HL-60/S4 treated with retinoic acid at 250 ng/mL for 4 days and 3 days (cell line): ENCODE results near the gene TRIM52.
"Not testable (repeated sequence)": the region's sequence is repeated elsewhere in the genome, so short reads cannot be mapped to it uniquely, and the experiment has no call there.

Source experiments
- in situ Hi-C: fragments of 300-500 bp; cut with MboI; formaldehyde crosslinking; loops from 2 replicates; pipeline ENCODE4 v1.7.0; 2022; ENCODE audit warnings: low sequenced_read_pairs

The TRIM52 gene

DNA sequence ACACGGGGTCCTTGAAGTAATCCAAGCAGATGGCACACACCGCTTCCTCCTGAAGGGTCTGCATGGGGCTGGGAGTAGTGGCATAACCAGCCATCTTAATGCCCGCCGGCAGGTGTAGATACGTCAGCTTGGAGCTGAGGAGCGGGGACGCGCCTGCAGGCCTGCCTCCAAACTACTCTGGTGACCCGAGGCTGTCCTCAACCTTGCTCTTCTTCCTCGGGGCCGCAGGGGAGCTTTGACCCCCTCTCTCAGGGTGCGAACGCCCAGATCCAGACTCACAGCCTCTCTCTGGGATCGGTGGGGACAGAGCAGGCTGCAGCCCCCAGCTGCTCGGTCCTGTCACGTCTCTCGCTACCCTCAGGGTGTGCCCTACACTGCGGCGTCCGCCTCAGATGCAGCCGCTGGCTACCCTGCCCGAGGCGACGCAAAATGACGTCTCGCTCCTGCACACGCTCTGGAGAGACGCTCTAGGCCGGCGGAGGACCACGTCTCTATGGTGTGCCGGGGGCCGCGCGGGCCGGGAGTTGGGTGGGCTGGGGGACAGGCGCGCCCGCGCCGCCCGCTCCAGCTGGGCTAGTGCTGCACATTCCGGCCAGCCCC is at the start of gene TRIM52:
TRIM52 (minus strand) TSS at position 424 of the 600 bp plus-strand sequence; CDS start at position 94, 330 bp downstream.
- in situ Hi-C loops: no loop called here

DNA sequence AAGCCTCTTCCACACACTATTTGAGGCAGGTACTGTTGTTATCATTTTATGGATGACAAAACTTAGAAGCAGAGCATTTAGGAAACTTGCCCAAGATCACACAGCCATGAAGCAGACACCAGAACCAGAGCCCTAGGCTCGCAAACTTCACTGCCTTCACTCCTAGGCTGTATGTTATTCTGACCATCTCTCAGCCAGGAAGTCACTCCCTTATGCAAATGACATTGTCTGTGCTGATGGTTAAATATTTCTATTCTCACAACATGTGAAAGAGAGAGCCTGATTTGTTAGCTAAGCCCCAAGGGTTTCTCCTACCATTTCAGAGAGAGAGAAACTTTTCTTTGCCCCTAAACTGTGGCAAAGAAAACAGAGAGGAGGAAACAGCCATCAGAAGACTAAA is 26.4 kb upstream of the TRIM52 start:
- in situ Hi-C loops: not testable (repeated sequence)

DNA sequence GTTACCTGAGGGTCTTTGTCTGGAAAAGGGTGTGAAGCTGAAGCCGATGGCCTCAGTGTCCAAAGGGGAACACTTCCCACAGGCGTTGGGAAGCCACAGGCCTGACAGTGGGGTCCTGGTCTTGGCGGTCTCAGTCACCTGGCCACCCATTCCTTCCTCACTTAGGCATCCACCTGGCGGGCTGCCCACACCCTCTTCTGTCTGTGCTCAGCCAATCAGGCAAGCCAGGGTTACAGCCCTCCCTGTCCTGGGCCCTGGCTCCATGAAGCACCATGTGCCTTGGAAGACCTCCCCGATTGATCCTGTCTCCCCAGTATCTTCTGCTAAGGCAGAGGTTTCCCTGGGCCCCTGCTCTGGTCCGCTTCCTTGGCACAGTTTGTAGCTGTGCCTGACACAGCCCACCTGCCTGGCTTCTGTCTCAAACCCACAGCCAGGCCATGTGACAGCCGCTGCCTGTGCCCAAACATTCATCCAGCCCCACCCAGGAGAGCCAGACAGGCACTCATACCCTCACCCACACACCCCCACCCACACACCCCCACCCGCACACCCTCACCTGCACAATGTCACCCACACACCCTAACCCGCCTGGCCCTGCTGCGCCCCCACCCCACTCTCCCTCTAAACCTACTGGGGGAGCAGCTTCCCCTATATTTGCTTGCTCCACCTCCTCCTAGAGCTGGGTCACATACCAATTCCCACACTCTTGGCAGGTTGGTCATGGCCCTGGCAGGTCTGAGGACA is 25.2 kb upstream of the TRIM52 start:
- in situ Hi-C loops: not testable (repeated sequence)

DNA sequence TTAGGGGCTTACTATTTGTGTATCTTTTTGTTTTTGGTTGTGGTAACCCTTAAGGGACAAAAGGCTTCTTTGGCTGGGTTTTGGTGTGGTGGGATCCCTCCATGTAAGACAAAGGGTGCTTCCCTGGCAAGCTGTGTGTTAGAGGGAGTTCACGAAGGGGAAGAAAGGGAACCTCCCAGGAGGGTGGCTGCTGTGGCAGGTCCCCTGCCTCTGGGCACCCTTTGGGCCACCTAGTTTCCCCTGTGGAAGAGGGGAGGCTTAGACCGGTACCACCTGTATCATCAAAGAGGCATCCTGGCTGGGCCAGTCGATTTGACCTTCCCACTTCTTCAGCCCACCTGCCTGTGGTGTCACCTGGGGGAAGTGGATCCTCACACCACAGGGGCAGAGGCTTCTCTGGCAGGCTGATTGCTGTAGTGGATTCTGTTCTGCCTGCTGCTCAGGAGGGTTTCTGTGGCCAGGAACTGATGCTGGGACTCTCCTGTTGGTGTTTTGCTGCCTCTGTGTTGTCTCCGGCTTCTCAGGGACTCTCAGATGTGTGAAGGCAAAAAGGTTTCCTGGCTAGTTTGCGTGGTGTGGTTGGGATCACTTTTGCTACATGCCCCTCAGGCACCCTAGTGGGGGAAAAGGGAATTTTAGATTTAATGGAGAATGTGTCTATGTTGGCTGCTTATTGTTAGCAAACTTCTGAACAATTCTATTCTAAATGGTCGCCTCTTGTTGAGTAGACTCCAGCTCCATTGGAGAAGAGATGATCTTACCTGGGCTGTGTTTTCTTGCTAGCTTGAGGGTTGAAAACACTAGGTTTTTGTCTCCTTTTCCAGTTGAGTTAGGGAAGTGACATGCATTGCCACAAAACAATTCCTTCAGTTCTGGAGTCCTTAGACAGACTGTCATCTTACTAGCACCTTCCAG is 23.2 kb upstream of the TRIM52 start:
- in situ Hi-C loops: not testable (repeated sequence)

DNA sequence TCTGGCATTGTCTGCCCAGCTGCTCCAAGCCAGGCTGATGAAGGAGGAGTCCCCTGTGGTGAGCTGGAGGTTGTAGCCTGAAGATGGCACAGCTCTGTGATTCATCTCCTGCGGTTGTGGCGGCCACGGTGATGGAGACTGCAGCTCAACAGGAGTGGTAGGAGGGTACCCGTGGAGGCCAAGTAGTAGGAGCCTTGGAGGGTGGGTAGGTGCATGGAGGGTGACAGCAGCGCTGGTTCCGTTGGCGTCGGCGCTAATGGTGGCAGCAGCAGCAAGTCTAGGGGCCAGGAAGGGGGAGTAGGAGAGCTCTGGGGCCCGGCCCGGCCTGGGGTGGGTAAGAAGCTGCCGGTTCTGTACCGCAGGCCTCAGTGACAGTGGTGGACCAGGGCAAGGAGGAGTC is 22.4 kb upstream of the TRIM52 start:
- in situ Hi-C loops: no loop called here

DNA sequence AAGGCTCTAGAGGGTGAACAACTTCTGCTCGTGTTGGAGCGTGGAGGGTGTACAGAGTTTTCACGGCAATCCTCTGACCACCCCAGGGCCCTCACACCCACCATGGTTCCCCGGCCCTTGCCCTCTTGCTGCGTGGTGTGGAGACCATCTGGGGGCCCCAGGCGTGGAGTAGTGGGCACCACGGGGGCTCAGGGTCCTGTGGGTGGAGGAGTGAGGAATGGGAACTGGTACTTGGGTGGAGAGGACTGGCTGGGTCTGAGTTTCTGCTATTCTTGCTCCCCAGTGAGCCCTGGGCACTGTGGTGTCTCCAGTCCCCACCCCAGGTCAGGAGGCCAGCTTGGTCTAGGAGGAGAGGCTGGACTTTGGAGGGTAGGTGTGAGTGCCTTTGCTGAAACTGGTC is 21.9 kb upstream of the TRIM52 start:
- in situ Hi-C loops: no loop called here

DNA sequence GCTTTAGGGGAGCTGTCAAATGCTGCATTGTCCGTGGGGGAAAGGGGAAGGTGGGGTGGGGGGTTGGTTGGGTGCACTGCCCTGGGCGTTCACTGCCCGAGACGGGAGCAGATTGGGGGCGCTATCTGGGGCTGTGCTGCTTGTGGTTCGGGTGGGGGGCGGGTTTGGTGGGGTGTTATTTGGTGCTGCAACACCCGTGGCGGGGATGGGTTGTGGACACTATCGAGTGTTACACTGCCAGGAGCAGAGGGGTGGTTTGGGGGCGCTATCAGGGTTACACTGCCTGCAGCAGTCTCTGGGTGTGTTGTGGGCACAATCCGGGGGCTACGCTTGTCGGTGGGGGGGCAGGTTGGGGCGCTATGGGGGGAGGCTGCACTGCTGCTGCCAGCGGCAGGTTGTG is 21.5 kb upstream of the TRIM52 start:
- in situ Hi-C loops: not testable (repeated sequence)

DNA sequence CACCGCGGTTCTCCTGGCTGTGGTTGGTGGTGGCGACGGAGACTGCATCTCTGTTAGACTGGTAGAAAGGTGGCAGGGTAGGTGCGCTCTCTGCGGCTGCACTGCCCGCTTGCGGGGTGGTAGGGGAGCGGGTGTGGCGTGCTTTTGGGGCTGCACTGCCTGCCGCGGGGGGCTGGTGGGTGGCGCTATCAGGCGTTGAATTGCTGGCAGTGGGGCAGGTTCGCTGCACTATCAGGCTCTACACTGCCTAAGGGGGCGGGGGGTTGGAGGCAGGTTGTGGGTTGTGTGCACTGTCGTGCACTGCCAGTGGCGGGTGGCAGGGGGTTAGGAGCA is 21.0 kb upstream of the TRIM52 start:
- in situ Hi-C loops: no loop called here

DNA sequence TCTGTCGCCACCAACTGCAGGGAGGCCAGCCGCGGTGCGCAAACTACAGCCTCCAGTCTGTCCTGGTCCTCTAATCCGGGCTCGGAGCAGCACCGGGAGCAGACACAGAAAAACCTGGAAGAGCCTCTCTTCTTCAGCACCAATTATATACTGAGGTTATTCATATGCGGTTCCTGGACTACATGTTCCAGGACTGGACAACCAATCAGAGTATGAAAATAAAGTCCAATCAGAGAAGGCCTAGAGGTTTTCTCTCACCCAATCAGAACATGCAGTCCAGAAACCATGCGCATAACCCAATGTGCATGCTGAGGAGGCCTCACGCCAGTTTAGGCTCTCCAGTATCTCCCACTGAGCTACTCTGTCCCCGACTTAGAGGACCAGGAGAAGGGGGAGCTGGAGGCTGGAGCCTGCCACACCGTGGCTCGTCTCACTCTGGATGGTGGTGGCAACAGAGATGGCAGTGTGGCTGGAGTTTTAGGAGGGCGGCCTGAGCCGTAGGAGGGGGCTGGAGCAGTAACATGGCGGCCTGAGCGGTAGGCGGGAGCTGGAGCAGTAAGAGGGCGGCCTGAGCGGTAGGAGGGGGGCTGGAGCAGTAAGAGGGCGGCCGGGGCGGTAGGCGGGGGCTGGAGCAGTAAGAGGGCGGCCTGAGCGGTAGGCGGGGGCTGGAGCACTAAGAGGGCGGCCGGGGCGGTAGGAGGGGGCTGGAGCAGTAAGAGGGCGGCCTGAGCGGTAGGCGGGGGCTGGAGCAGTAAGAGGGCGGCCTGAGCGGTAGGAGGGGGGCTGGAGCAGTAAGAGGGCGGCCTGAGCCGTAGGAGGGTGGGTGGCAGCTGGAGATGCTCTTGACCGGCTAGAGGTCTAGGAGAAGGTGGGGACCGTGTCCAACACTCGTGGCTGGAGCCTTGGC is 20.4 kb upstream of the TRIM52 start:
- in situ Hi-C loops: no loop called here

DNA sequence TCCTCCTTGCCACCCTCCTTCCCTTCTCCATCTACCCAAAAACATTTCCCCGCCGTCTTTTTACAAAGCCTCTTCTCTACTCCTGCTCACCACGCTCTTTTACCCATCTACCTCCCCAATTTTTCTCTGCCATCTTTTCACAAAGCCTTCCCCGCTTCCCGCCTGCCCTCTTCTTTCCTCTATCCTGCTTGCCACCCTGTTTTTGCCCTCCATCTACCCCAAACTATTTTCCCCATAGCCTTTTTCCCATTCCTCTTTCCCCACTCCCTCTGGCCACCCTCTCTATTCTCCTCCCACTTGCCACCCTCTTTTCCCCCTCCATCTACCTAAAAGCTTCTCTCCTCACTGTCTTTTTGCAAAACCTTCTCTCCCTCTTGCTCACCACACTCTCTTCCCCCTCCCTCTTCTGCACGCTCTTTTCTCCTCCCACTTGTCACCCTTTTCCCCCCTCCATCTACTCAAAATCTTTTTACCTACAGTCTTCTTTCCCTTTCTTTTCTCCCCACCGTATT is 19.4 kb upstream of the TRIM52 start:
- in situ Hi-C loops: no loop called here

DNA sequence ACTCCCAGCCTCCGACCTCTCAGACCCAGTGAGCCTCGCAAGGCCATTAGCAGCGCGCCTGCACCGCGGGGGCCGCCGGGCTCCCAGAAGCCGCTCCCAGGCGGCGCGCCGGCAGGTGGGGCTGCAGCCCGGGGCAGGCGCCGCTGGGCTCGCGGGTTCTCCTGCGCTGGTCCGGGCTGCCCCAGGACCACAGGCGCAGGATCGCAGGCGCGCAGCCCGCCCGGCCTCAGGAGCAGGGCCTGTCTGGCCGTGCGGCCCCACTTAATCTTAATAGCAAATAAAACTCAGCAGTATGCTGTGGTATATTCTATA is 12.4 kb upstream of the TRIM52 start:
- in situ Hi-C loops: not testable (repeated sequence)

DNA sequence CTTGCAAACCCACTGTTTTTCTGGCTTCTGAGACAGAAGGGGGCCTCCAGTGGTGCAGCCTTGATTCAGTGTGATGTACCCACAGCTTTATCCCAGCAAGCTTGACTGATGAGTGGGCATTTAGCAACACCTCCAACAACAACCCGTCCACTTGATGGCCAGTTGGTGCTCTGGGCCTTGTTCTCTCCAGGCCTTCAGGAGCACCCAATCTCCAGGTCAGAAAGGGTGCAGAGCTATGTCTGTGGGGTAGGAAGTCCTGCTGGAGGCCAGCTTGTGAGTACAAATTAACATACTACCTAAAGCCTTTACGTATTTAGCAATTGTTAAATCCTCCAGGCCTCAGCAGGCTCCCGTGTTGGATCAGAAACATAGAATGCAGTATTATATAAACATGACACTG is 10.1 kb upstream of the TRIM52 start:
- in situ Hi-C loops: no loop called here

DNA sequence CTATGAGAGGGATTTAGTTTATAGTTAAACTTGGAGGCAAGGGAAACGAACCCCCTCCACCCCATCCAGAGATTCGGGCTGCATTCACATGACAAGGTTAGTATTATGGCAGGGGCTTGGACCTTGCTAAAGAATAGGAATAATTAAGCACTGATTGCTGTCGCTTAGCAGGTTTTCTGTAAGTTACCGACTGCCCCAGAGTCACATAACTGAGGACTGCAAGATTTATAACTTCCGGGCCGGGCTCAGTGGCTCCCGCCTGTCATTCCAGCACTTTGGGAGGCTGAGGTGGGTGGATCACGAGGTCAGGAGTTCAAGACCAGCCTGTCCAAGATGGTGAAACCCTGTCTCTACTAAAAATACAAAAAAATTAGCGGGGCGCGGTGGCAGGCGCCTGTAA is 7.0 kb upstream of the TRIM52 start:
- in situ Hi-C loops: not testable (repeated sequence)

DNA sequence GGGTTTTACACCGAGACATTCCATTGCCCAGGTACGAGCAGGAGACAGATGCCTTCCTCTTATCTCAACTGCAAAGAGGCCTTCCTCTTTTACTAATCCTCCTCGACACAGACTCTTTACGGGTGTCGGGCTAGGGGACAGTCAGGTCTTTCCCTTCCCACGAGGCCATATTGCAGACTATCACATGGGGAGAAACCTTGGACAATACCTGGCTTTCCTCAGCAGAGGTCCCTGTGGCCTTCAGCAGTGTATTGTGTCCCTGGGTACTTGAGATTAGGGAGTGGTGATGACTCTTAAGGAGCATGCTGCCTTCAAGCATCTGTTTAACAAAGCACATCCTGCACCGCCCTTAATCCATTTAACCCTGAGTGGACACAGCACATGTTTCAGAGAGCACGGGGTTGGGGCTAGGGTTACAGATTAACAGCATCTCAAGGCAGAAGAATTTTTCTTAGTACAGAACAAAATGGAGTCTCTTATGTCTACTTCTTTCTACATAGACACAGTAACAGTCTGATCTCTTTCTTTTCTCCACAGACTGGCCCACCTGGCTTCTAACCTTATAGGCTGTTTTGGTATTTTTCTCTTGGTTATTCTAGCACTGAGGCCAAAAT is 6.5 kb upstream of the TRIM52 start:
- in situ Hi-C loops: not testable (repeated sequence)

DNA sequence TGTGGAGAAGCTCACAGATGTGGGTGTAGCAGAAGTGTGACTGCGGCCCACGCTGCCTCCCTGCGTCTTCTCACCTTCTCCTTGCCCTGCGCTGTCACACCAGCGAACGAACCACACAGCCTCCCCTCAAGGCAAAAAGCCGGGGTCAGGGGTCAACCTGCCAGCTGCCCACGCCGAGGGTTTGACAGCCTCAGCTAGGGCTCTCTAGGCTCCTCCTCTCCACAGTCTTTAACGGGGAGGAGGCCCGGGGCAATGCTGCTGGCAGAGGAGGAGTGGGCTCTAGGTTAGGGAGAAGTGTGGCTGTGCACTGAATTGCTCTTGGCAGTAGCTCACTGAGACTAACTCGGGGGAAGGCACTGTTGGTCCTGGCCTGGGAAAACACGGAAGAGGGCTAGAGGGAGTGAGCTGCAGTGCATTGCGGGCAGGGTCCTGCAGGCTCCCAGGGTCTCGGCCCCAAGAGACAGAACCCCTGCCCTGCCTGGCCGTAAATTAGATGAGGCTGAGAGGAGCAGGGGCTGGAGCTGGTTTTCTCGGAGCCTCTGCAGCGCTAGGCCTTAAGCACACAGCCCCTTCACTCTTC is 4.2 kb upstream of the TRIM52 start:
- in situ Hi-C loops: no loop called here

DNA sequence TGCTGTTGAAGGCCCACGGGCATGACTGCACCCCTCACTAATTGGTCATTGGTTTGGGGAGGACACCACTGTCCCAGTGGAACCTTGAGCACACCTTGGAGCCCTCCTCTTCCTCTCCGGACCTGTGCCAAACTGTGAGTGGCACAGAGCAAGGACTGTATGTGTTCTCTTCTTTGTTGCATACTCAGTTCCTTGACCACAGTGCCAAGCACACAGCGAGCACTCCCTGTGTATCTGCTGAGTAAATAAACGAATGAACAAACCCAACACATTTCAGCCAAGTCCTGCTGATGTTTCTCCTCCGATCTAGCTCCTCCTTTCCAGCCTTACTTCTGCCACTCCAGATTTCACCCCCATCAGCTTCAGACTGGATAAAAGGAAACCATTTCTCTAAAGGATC is 2.7 kb upstream of the TRIM52 start:
- in situ Hi-C loops: no loop called here

DNA sequence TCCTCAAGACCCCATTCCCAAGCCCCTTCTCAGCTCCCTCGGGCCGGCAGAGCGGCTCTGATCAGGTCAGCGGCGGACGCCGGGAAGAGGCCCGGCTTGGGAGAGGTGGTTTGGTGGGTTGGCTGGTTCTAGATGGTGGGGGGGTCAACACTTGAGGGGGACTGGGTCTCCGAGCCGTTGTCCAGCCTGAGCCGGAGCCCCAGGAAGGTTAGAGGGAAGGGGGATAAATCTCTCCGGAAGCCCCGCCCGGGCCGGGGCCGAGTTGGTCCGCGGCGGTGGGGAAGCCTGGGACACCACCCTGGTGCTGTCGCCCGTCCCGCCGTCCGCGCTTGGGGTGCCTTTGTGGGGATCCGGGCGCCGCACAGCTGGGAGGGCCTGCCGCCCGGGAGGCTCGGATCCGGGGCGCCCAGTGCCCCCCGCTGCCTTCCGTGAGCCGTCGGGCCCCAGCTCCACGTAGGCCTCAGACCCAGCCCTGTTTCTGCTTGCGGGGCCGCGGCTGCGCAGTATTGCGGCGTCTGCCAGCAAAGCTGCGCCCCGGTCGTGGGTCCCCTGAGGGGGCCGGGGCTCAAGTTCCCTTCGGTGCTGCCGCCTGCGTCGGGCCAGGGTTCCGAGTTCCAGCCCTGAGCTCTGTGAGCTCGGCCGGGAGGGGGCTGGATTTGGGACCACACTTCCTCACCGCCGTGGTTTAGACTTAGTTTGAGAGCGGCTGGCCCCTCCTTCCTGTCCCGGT is 542 bp upstream of the TRIM52 start:
- in situ Hi-C loops: no loop called here

DNA sequence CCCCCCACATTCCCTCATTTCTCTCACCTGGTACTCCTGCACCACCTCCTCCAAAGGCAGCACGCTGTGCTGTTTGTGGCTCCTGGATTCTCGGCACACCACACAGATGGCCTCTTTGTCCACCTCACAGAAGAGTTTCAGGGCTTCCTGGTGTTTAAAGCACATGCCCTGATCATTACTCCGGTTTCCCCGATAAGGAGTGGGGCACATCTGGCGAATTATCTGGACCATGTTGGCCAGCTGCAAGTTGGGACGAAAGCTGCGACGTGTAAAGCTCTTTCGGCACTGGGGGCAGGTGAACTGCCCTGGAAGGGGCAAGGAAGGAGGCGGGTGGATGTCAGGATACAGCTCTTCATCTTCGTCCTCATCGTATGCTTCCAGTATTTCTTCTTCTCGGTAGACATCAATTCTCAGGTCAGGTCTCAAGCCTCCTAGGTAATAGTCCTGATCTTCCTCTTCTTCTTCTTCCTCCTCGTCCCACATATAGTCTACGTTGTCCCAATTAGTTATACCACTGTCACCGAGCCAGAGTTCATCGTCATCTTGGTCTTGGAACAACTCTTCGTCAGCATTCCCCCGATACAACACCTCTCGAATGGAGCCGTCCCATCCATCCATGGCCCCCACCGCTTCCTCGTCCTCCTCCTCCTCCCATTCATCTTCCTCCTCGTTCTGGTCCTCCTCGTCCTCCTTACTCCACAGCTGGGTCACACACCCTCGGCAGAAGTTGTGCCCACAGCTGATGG is 796 bp downstream of the TRIM52 start:
- in situ Hi-C loops: no loop called here

DNA sequence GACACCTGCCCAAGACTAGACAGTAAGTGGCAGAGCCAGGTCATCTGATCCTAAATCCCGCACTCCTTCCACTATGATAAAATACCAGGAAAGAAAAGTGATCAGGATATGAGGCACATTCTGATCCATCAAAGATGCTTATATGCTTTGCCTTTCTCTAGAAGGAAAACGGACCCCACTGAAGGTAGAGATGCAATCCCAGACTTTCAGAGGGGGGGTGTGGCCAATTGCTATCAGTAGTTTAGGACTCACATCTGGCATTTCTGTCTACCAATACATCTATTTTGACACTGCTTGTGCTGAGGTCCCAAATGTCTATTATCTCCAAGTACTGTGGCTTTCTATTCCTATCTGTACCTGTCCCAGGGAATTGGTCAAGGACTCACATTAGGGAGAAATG is 1.7 kb downstream of the TRIM52 start:
- in situ Hi-C loops: no loop called here
